ENCODE data around the gene DDIAS. TPM values are rescaled to one million over a fixed set of nuclear protein-coding genes. Genes with fewer than 3 reads are reported as not detected.

The DDIAS gene
- total and polyA plus RNA-seq, 10 of the 15 experiments (the other 5 are each of a cell fraction or from before 2014, with no cell fraction given), result 6.9 to 27.8 (median 12.9) TPM

GRCh38 chr11:82872377-82873150, 29.0 kb upstream of the DDIAS start:
- WGBS (ENCODE audit: insufficient coverage, insufficient replicate concordance, low lambda C conversion rate, missing lambda C conversion rate), result 81% methylated on average over 7 of the region's 7 CpGs
- ChIA-PET SMC1A (ENCODE audit: uncharacterized antibody, unreplicated experiment) (no interaction called here), CTCF (no interaction called here), POLR2A (no interaction called here), RAD21 (ENCODE audit: unreplicated experiment) (no interaction called here)
- BruUV-seq (replicated peaks), result no TSS peak
- Histone ChIP-seq H3K4me1 (ENCODE audit: control insufficient read depth, insufficient read depth, low read length) (no peaks in the 10 kb centered on the region), H4K20me1 (ENCODE audit: control insufficient read depth, insufficient read depth) (no peaks in the 10 kb centered on the region), H3K79me2 (ENCODE audit: control insufficient read depth, insufficient read depth, low read length) (no peaks in the 10 kb centered on the region), H3K9ac (ENCODE audit: control insufficient read depth, insufficient read depth, low read length) (no peak overlapping the region), H2AFZ (ENCODE audit: control insufficient read depth, low read depth, low read length) (no peak overlapping the region), H3K4me2 (ENCODE audit: control insufficient read depth, insufficient read depth) (no peak overlapping the region), H3K9me3 (replicated peaks; ENCODE audit: control insufficient read depth, insufficient read depth, low read length) (no peaks in the 10 kb centered on the region; the same call in 2 of the 3 replicates), H3K36me3 (ENCODE audit: control insufficient read depth in 2 of 2, insufficient read depth in 2 of 2, low read length in 1 of 2) (no peaks in the 10 kb centered on the region), H3K27ac (ENCODE audit: control insufficient read depth, insufficient read depth) (no peak overlapping the region), H3K4me3 (no peak overlapping the region), H3K27me3 (replicated peaks in 1 of 2; ENCODE audit: control insufficient read depth in 2 of 2, insufficient read depth in 2 of 2, low read length in 1 of 2) (no peaks in the 10 kb centered on the region)
- no peak for DNase-seq (ENCODE audit: low read depth, low spot score)
- intact Hi-C loops (cut with micrococcal nuclease; ENCODE audit: unreplicated experiment), result no loop called here
- in situ Hi-C loops (cut with MboI), result no loop called here
- no peak for ATAC-seq
- no peak for FAIRE-seq
- TF ChIP-seq BCLAF1 (IDR thresholded peaks at IDR 0.05) (no peak), NFYA (IDR thresholded peaks at IDR 0.05; ENCODE audit: borderline replicate concordance, low read depth, low read length) (no peak), YBX1 (IDR thresholded peaks at IDR 0.05) (no peak), YY1 (IDR thresholded peaks at IDR 0.05; ENCODE audit: low read depth, low read length) (no peak), RAD21 (IDR thresholded peaks at IDR 0.05; ENCODE audit: insufficient read depth, low read depth, low read length) (no peak), SRF (IDR thresholded peaks at IDR 0.05; ENCODE audit: low read depth in 2 of 2, low read length in 2 of 2) (no peak), NR2C2 (IDR thresholded peaks at IDR 0.05; ENCODE audit: borderline replicate concordance, control insufficient read depth, insufficient read length, low read depth) (no peak)
- TF ChIP-seq, protein P1, sequence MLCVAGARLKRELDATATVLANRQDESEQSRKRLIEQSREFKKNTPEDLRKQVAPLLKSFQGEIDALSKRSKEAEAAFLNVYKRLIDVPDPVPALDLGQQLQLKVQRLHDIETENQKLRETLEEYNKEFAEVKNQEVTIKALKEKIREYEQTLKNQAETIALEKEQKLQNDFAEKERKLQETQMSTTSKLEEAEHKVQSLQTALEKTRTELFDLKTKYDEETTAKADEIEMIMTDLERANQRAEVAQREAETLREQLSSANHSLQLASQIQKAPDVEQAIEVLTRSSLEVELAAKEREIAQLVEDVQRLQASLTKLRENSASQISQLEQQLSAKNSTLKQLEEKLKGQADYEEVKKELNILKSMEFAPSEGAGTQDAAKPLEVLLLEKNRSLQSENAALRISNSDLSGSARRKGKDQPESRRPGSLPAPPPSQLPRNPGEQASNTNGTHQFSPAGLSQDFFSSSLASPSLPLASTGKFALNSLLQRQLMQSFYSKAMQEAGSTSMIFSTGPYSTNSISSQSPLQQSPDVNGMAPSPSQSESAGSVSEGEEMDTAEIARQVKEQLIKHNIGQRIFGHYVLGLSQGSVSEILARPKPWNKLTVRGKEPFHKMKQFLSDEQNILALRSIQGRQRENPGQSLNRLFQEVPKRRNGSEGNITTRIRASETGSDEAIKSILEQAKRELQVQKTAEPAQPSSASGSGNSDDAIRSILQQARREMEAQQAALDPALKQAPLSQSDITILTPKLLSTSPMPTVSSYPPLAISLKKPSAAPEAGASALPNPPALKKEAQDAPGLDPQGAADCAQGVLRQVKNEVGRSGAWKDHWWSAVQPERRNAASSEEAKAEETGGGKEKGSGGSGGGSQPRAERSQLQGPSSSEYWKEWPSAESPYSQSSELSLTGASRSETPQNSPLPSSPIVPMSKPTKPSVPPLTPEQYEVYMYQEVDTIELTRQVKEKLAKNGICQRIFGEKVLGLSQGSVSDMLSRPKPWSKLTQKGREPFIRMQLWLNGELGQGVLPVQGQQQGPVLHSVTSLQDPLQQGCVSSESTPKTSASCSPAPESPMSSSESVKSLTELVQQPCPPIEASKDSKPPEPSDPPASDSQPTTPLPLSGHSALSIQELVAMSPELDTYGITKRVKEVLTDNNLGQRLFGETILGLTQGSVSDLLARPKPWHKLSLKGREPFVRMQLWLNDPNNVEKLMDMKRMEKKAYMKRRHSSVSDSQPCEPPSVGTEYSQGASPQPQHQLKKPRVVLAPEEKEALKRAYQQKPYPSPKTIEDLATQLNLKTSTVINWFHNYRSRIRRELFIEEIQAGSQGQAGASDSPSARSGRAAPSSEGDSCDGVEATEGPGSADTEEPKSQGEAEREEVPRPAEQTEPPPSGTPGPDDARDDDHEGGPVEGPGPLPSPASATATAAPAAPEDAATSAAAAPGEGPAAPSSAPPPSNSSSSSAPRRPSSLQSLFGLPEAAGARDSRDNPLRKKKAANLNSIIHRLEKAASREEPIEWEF (IDR thresholded peaks at IDR 0.05; ENCODE audit: insufficient replicate concordance, low read depth, low read length), result no peak
- TF ChIP-seq, protein P2, sequence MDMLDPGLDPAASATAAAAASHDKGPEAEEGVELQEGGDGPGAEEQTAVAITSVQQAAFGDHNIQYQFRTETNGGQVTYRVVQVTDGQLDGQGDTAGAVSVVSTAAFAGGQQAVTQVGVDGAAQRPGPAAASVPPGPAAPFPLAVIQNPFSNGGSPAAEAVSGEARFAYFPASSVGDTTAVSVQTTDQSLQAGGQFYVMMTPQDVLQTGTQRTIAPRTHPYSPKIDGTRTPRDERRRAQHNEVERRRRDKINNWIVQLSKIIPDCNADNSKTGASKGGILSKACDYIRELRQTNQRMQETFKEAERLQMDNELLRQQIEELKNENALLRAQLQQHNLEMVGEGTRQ (IDR thresholded peaks at IDR 0.05; ENCODE audit: borderline replicate concordance, low read depth, low read length), result no peak
